Neural progenitor cell (in vitro differentiated cells): ENCODE data around the gene SIX3.
A peak's percentile ranks its signal among the peaks of the same experiment; 100 is the strongest.

Experiments
- EZH2 ChIP-seq: fragments of 200-600 bp; sonication (generic); IDR thresholded peaks from 2 replicates; pipeline ENCODE4 v1.6.1; 2017; ENCODE audit warnings: antibody characterized with exemption, mild to moderate bottlenecking, moderate library complexity
- EZH2phosphoT487 ChIP-seq: fragments of 200-600 bp; sonication (generic); IDR thresholded peaks from 2 replicates; pipeline ENCODE4 v1.6.1; 2017; ENCODE audit warnings: antibody characterized with exemption
- TF ChIP-seq, protein P1 (sequence below): fragments of 200-600 bp; sonication (generic); IDR thresholded peaks from 2 replicates; pipeline ENCODE4 v1.5.1; 2017; ENCODE audit warnings: antibody characterized with exemption, mild to moderate bottlenecking

DNA sequence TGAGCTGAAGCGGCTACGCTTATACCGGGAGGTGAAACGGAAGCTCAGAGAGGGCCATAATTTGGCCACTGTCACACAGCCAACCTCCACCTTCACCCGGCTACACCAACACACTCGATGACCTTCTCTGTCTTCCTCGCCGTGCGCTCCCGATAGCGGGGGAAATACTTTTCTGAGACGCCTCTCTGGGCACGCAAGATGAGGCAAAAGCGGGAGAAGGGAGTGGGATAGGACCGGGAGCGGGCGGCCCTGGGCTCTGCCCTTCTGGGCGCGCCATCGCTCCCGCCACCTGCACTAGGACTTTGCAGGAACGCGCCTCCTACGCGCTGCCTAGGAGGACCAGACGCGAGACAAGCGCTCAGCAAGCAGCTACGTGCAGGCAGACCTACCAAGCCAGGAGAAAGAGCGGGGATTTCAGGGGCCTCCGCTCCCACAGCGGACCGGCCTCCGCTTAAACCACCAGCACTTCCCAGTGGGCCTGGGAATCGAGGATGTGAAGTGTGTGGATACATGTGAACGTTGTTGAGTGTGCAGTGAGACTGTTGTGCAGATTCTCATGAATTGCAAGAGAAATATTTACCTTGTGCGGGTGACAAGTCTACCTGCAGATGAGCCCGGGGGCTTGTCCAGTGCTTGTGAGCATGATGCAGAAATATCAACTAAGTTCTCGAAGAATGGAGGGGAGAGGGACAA lies 11.4 kb downstream of the SIX3 start:
- TF ChIP-seq EZH2 (no peak), EZH2phosphoT487 (peak; percentile 43)
- TF ChIP-seq, protein P1, sequence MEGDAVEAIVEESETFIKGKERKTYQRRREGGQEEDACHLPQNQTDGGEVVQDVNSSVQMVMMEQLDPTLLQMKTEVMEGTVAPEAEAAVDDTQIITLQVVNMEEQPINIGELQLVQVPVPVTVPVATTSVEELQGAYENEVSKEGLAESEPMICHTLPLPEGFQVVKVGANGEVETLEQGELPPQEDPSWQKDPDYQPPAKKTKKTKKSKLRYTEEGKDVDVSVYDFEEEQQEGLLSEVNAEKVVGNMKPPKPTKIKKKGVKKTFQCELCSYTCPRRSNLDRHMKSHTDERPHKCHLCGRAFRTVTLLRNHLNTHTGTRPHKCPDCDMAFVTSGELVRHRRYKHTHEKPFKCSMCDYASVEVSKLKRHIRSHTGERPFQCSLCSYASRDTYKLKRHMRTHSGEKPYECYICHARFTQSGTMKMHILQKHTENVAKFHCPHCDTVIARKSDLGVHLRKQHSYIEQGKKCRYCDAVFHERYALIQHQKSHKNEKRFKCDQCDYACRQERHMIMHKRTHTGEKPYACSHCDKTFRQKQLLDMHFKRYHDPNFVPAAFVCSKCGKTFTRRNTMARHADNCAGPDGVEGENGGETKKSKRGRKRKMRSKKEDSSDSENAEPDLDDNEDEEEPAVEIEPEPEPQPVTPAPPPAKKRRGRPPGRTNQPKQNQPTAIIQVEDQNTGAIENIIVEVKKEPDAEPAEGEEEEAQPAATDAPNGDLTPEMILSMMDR = no peak
